GM12878 (cell line): Measurements from ENCODE around the gene TDRD10. TPM values are rescaled to one million over a fixed set of nuclear protein-coding genes. Genes with fewer than 3 reads are reported as not detected.

ENCODE experiments used
- ZSCAN29 ChIP-seq: fragments of 450-650 bp; IDR thresholded peaks from 2 replicates; pipeline ENCODE4 v1.6.1; 2017; ENCODE audit warnings: mild to moderate bottlenecking, moderate library complexity
- polyA plus RNA-seq, 11 experiments: library from polyadenylated mRNA; depleted of rRNA in 4 of 11; unstranded in 6 of 11; stranded (reverse) in 5 of 11; fragments of >200 nt; fragmentation: Nextera tagmentation in 4 of 11; fragmentation: Illumina TruSeq in 1 of 11; extraction: Ambion mirVana in 4 of 11; extraction: Trizol in 1 of 11; gene quantifications; 1 replicate in 1 of 11; 2 replicates in 10 of 11; pipeline versions ENCODE4 v1.2.1 to v1.2.3, GENCODE V29; 2011 to 2016; ENCODE audit warnings: inconsistent platforms in 2 of 11, missing spikeins in 2 of 11, low read depth in 1 of 11
- total RNA-seq, 4 experiments: library from RNA; depleted of rRNA in 3 of 4; stranded (reverse); fragments of >200 nt in 3 of 4; fragmentation: Illumina TruSeq in 1 of 4; extraction: Trizol in 1 of 4; gene quantifications; 2 replicates each; pipeline versions ENCODE4 v1.2.1 to v1.2.3, GENCODE V29; 2013 to 2021
- TF ChIP-seq, protein P1 (sequence below): fragments of 150-350 bp; IDR thresholded peaks from 2 replicates; pipeline ENCODE4 v1.6.1; 2016; ENCODE audit warnings: low read depth, low read length
- TF ChIP-seq, protein P2 (sequence below): IDR thresholded peaks from 2 replicates; pipeline ENCODE4 v1.6.1; 2012; ENCODE audit warnings: improper control_type of control experiment, low read depth, low read length; ENCODE audit not compliant: insufficient replicate concordance

TDRD10 gene
- total and polyA plus RNA-seq, 10 of the 15 experiments (the other 5 are each of a cell fraction or from before 2014, with no cell fraction given), result not detected

DNA sequence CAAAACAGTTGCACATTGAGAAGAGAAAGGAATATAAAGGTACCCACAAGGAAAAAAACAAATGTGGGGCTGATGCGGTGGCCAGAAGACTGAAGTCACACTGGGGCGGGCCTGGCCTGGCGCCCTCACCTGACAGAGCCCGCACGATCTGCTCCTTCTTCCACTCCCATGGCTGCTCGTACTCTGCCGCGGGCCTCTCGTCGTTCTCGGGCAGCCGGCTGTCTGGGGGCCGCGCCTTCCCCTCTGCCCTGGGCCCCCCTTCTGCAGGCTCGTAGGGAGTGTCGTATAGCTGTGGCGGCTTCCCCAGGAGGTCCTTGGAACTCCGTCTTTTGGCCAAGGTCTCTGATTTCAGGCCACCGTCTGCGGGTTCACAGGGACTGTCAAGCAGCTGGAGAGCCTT is 13.1 kb upstream of the TDRD10 start (continued):
- TF ChIP-seq, protein P1, sequence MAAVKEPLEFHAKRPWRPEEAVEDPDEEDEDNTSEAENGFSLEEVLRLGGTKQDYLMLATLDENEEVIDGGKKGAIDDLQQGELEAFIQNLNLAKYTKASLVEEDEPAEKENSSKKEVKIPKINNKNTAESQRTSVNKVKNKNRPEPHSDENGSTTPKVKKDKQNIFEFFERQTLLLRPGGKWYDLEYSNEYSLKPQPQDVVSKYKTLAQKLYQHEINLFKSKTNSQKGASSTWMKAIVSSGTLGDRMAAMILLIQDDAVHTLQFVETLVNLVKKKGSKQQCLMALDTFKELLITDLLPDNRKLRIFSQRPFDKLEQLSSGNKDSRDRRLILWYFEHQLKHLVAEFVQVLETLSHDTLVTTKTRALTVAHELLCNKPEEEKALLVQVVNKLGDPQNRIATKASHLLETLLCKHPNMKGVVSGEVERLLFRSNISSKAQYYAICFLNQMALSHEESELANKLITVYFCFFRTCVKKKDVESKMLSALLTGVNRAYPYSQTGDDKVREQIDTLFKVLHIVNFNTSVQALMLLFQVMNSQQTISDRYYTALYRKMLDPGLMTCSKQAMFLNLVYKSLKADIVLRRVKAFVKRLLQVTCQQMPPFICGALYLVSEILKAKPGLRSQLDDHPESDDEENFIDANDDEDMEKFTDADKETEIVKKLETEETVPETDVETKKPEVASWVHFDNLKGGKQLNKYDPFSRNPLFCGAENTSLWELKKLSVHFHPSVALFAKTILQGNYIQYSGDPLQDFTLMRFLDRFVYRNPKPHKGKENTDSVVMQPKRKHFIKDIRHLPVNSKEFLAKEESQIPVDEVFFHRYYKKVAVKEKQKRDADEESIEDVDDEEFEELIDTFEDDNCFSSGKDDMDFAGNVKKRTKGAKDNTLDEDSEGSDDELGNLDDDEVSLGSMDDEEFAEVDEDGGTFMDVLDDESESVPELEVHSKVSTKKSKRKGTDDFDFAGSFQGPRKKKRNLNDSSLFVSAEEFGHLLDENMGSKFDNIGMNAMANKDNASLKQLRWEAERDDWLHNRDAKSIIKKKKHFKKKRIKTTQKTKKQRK, result no peak
- TF ChIP-seq, protein P2, sequence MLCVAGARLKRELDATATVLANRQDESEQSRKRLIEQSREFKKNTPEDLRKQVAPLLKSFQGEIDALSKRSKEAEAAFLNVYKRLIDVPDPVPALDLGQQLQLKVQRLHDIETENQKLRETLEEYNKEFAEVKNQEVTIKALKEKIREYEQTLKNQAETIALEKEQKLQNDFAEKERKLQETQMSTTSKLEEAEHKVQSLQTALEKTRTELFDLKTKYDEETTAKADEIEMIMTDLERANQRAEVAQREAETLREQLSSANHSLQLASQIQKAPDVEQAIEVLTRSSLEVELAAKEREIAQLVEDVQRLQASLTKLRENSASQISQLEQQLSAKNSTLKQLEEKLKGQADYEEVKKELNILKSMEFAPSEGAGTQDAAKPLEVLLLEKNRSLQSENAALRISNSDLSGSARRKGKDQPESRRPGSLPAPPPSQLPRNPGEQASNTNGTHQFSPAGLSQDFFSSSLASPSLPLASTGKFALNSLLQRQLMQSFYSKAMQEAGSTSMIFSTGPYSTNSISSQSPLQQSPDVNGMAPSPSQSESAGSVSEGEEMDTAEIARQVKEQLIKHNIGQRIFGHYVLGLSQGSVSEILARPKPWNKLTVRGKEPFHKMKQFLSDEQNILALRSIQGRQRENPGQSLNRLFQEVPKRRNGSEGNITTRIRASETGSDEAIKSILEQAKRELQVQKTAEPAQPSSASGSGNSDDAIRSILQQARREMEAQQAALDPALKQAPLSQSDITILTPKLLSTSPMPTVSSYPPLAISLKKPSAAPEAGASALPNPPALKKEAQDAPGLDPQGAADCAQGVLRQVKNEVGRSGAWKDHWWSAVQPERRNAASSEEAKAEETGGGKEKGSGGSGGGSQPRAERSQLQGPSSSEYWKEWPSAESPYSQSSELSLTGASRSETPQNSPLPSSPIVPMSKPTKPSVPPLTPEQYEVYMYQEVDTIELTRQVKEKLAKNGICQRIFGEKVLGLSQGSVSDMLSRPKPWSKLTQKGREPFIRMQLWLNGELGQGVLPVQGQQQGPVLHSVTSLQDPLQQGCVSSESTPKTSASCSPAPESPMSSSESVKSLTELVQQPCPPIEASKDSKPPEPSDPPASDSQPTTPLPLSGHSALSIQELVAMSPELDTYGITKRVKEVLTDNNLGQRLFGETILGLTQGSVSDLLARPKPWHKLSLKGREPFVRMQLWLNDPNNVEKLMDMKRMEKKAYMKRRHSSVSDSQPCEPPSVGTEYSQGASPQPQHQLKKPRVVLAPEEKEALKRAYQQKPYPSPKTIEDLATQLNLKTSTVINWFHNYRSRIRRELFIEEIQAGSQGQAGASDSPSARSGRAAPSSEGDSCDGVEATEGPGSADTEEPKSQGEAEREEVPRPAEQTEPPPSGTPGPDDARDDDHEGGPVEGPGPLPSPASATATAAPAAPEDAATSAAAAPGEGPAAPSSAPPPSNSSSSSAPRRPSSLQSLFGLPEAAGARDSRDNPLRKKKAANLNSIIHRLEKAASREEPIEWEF, result no peak
- TF ChIP-seq ZSCAN29, result no peak
